Astrocyte (in vitro differentiated cells and primary cell): ENCODE results near the gene TMEM233.

Experiments
- EZH2 ChIP-seq: IDR thresholded peaks from 2 replicates; pipeline ENCODE4 v1.6.1; 2012; ENCODE audit warnings: mild to moderate bottlenecking, low read length, inconsistent platforms; ENCODE audit not compliant: insufficient read depth
- TF ChIP-seq, protein P1 (sequence below): IDR thresholded peaks from 2 replicates; pipeline ENCODE4 v1.5.1; 2011; ENCODE audit warnings: low read depth, mild to moderate bottlenecking, inconsistent platforms, low read length, moderate library complexity; ENCODE audit not compliant: insufficient read depth

- TF ChIP-seq, protein P1, sequence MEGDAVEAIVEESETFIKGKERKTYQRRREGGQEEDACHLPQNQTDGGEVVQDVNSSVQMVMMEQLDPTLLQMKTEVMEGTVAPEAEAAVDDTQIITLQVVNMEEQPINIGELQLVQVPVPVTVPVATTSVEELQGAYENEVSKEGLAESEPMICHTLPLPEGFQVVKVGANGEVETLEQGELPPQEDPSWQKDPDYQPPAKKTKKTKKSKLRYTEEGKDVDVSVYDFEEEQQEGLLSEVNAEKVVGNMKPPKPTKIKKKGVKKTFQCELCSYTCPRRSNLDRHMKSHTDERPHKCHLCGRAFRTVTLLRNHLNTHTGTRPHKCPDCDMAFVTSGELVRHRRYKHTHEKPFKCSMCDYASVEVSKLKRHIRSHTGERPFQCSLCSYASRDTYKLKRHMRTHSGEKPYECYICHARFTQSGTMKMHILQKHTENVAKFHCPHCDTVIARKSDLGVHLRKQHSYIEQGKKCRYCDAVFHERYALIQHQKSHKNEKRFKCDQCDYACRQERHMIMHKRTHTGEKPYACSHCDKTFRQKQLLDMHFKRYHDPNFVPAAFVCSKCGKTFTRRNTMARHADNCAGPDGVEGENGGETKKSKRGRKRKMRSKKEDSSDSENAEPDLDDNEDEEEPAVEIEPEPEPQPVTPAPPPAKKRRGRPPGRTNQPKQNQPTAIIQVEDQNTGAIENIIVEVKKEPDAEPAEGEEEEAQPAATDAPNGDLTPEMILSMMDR = no peak
- TF ChIP-seq EZH2 = no peak
These were observed 22.2 kb downstream of the TMEM233 start for GRCh38 chr12:119615518-119616475.
